ENCODE results near the gene RBM17. TPM values are rescaled to one million over a fixed set of nuclear protein-coding genes. Genes with fewer than 3 reads are reported as not detected.
"Not testable (repeated sequence)": the region's sequence is repeated elsewhere in the genome, so short reads cannot be mapped to it uniquely, and the experiment has no call there.

Gene RBM17
- total RNA-seq, 2 donors from 2014 or later: 58.6 to 80.3 TPM

GRCh38 chr10:6054884-6055283 lies 34.0 kb upstream of the RBM17 start:
- intact Hi-C loops (cut with DNase I): no loop called here
- ATAC-seq: no peak

GRCh38 chr10:6055929-6056328 lies 32.9 kb upstream of the RBM17 start:
- DNase-seq: no peak
- intact Hi-C loops (cut with DNase I): no loop called here
- ATAC-seq: no peak

More at GRCh38 chr10:6054884-6055283, 34.0 kb upstream of the RBM17 start:
- no peak for DNase-seq

- ATAC-seq: no peak
These were observed 32.3 kb upstream of the RBM17 start for GRCh38 chr10:6056411-6057135.

GRCh38 chr10:6058682-6059475 lies 30.0 kb upstream of the RBM17 start:
- intact Hi-C loops (cut with DNase I): no loop called here
- DNase-seq (no peak), ATAC-seq (no peak)

More at GRCh38 chr10:6056411-6057135, 32.3 kb upstream of the RBM17 start:
- intact Hi-C loops (cut with DNase I): no loop called here
- DNase-seq: no peak

GRCh38 chr10:6059506-6059905 lies 29.3 kb upstream of the RBM17 start:
- ATAC-seq (no peak), DNase-seq (no peak)
- intact Hi-C loops (cut with DNase I): no loop called here

- DNase-seq (no peak), ATAC-seq (no peak)
- intact Hi-C loops (cut with DNase I): loop anchor here in 1 of 2 donors (10.0 kb wide), 1 partner anchor 46 kb away; no protein-coding TSS in a partner anchor
These were observed 27.8 kb upstream of the RBM17 start for GRCh38 chr10:6061056-6061455.

GRCh38 chr10:6062101-6062771 lies 26.6 kb upstream of the RBM17 start, which contains the start of gene IL2RA:
Gene IL2RA, minus strand, starts transcription at chr10:6062367. Its CDS starts 216 bp downstream, at chr10:6062151.
- intact Hi-C loops (cut with DNase I): loop anchor here in 1 of 2 donors (10.0 kb wide), 1 partner anchor 47 kb away; no protein-coding TSS in a partner anchor
- ATAC-seq: peak; percentile 19 to 27
- no peak for DNase-seq

- intact Hi-C loops (cut with DNase I): loop anchor here in 1 of 2 donors (10.0 kb wide), 1 partner anchor 49 kb away; no protein-coding TSS in a partner anchor
- ATAC-seq (no peak), DNase-seq (no peak)
These were observed 24.7 kb upstream of the RBM17 start for GRCh38 chr10:6064119-6064518.

GRCh38 chr10:6064726-6065125 lies 24.1 kb upstream of the RBM17 start:
- intact Hi-C loops (cut with DNase I): loop anchor here in 1 of 2 donors (10.0 kb wide), 1 partner anchor 50 kb away; no protein-coding TSS in a partner anchor
- not testable (repeated sequence) for ATAC-seq

GRCh38 chr10:6065406-6065805 lies 23.4 kb upstream of the RBM17 start:
- no peak for ATAC-seq
- intact Hi-C loops (cut with DNase I): loop anchor here in 1 of 2 donors (10.0 kb wide), 1 partner anchor 51 kb away; no protein-coding TSS in a partner anchor
- no peak for DNase-seq

More at GRCh38 chr10:6064726-6065125, 24.1 kb upstream of the RBM17 start:
- not testable (repeated sequence) for DNase-seq

GRCh38 chr10:6065835-6066234 lies 23.0 kb upstream of the RBM17 start:
- ATAC-seq (peak; percentile 57 to 72), DNase-seq (no peak)
- intact Hi-C loops (cut with DNase I): loop anchor here in 1 of 2 donors (10.0 kb wide), 1 partner anchor 51 kb away; no protein-coding TSS in a partner anchor

GRCh38 chr10:6067457-6067856 lies 21.4 kb upstream of the RBM17 start:
- DNase-seq (no peak), ATAC-seq (no peak)
- intact Hi-C loops (cut with DNase I): loop anchor here in 1 of 2 donors (10.0 kb wide), 1 partner anchor 53 kb away; no protein-coding TSS in a partner anchor

- ATAC-seq (no peak), DNase-seq (no peak)
These were observed 20.8 kb upstream of the RBM17 start for GRCh38 chr10:6068006-6068405.

GRCh38 chr10:6068422-6068821 lies 20.4 kb upstream of the RBM17 start:
- intact Hi-C loops (cut with DNase I): loop anchor here in 1 of 2 donors (10.0 kb wide), 1 partner anchor 54 kb away; no protein-coding TSS in a partner anchor
- DNase-seq: no peak
- ATAC-seq: peak in 1 of 2 donors; percentile 44

More at GRCh38 chr10:6068006-6068405, 20.8 kb upstream of the RBM17 start:
- intact Hi-C loops (cut with DNase I): loop anchor here in 1 of 2 donors (10.0 kb wide), 1 partner anchor 53 kb away; no protein-coding TSS in a partner anchor

- no peak for DNase-seq
- intact Hi-C loops (cut with DNase I): loop anchor here in 1 of 2 donors (10.0 kb wide), 1 partner anchor 55 kb away; no protein-coding TSS in a partner anchor
- no peak for ATAC-seq
These were observed 19.5 kb upstream of the RBM17 start for GRCh38 chr10:6069081-6069931.

- DNase-seq (no peak), ATAC-seq (no peak)
- intact Hi-C loops (cut with DNase I): no loop called here
These were observed 18.2 kb upstream of the RBM17 start for GRCh38 chr10:6070660-6071059.

- intact Hi-C loops (cut with DNase I): no loop called here
- DNase-seq (no peak), ATAC-seq (no peak)
These were observed 17.4 kb upstream of the RBM17 start for GRCh38 chr10:6071181-6072175.
